ENCODE results near the gene CMTM3.

Gene CMTM3

DNA sequence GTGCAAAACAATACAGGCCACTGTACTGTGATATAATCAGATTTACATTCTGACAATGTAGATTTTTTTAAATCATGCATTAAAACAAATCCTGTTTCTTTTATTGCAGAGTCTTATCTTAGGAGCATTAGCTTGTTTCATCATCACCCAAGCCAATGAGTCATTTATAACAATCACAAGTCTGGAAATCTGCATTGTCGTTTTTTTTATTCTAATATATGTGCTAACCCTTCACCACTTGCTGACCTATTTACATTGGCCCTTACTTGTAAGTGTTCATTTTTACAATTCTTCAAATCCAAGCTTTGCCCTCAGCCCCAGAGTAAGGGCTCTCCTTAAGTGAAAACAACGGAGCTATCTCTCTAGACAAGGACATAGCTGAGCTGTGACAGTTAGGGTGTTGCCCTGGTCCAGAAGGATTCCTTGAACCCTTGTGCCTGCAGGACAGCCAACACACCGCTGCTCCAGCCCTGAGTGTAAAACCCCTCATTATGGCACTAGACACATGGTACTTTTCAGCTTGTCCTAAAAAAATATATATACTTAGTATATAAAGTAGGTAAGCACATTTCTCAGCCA is 34.6 kb upstream of the CMTM3 start:
- no peak for FAIRE-seq
- TF ChIP-seq POLR2AphosphoS5 (IDR thresholded peaks at IDR 0.05; ENCODE audit: low read depth, low read length) (no peak), TAF1 (IDR thresholded peaks at IDR 0.05; ENCODE audit: borderline replicate concordance, low read depth, low read length) (no peak), POLR2A (IDR thresholded peaks at IDR 0.05; ENCODE audit: low read depth, low read length) (no peak)
- no peak for DNase-seq (ENCODE audit: insufficient read length)

- no peak for FAIRE-seq
- TF ChIP-seq TAF1 (IDR thresholded peaks at IDR 0.05; ENCODE audit: borderline replicate concordance, low read depth, low read length) (no peak), POLR2A (IDR thresholded peaks at IDR 0.05; ENCODE audit: low read depth, low read length) (no peak), POLR2AphosphoS5 (IDR thresholded peaks at IDR 0.05; ENCODE audit: low read depth, low read length) (no peak)
- no peak for DNase-seq (ENCODE audit: insufficient read length)
Observed at GRCh38 chr16:66572356-66572755, 32.1 kb upstream of the CMTM3 start.

- no peak for TF ChIP-seq POLR2AphosphoS5 (IDR thresholded peaks at IDR 0.05; ENCODE audit: low read depth, low read length)
- no peak for TF ChIP-seq TAF1 (IDR thresholded peaks at IDR 0.05; ENCODE audit: borderline replicate concordance, low read depth, low read length)
- TF ChIP-seq POLR2A (IDR thresholded peaks at IDR 0.05; ENCODE audit: low read depth, low read length): no peak
- FAIRE-seq (no peak), DNase-seq (ENCODE audit: insufficient read length) (no peak)
Observed at GRCh38 chr16:66574081-66574480, 30.4 kb upstream of the CMTM3 start.

- TF ChIP-seq POLR2A (IDR thresholded peaks at IDR 0.05; ENCODE audit: low read depth, low read length) (no peak), POLR2AphosphoS5 (IDR thresholded peaks at IDR 0.05; ENCODE audit: low read depth, low read length) (no peak), TAF1 (IDR thresholded peaks at IDR 0.05; ENCODE audit: borderline replicate concordance, low read depth, low read length) (no peak)
- DNase-seq (ENCODE audit: insufficient read length) (no peak), FAIRE-seq (no peak)
Observed at GRCh38 chr16:66574531-66574930, 30.0 kb upstream of the CMTM3 start.

GRCh38 chr16:66575060-66575459 is 29.4 kb upstream of the CMTM3 start:
- FAIRE-seq (no peak), DNase-seq (ENCODE audit: insufficient read length) (no peak)
- TF ChIP-seq POLR2AphosphoS5 (IDR thresholded peaks at IDR 0.05; ENCODE audit: low read depth, low read length) (no peak), TAF1 (IDR thresholded peaks at IDR 0.05; ENCODE audit: borderline replicate concordance, low read depth, low read length) (no peak), POLR2A (IDR thresholded peaks at IDR 0.05; ENCODE audit: low read depth, low read length) (no peak)

- no peak for TF ChIP-seq TAF1 (IDR thresholded peaks at IDR 0.05; ENCODE audit: borderline replicate concordance, low read depth, low read length)
- TF ChIP-seq POLR2A (IDR thresholded peaks at IDR 0.05; ENCODE audit: low read depth, low read length): no peak
- no peak for TF ChIP-seq POLR2AphosphoS5 (IDR thresholded peaks at IDR 0.05; ENCODE audit: low read depth, low read length)
- no peak for FAIRE-seq
Observed at GRCh38 chr16:66576296-66576695, 28.2 kb upstream of the CMTM3 start.

DNA sequence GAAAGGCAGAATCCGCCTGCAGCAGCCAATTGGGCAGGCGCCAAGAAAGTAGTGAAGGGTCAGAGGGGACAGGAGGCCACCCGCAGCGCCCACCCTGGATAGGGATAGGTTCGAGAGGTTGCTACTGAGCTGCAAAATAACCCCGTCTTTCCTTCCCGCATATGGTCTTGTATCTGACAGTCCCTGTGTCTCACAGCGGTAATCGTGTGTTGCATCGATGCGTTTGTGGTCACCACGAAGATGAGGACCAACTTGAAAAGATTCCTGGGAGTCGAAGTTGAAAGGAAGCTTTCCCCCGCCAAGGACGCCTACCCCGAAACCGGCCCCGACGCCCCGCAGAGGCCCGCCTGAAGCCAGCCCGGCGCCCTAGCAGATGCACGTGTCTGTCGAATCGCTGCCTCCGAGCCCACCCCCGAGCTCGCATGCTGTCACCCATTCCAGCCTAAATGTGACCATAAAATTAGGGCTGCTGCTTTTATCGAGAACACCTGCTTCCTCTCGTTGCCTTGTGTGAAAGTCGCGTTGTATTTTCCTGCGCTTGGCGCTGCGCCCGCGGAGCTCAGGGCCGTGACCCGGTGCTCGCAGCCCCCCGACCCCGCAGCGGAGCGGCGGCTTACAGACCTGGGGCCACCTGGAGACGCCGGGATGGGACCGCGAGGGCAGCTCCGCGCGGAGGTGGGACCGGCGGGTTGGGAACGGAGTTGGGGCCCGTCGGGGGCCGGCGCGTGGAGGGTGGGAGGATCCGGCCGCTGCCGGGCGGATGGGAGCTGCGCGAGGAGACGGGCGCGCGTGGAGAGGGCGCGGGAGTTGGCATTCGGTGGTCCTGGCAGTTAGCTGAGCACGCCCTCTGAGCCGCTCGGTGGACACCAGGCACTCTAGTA is 25.6 kb upstream of the CMTM3 start, which contains the start of gene CMTM2:
Gene CMTM2, plus strand, starts transcription at position 813 of the 881 bp plus-strand sequence. CDS start 145 bp downstream, outside the sequence.
- DNase-seq (ENCODE audit: insufficient read length): no peak
- TF ChIP-seq POLR2AphosphoS5 (IDR thresholded peaks at IDR 0.05; ENCODE audit: low read depth, low read length) (no peak), TAF1 (IDR thresholded peaks at IDR 0.05; ENCODE audit: borderline replicate concordance, low read depth, low read length) (no peak), POLR2A (IDR thresholded peaks at IDR 0.05; ENCODE audit: low read depth, low read length) (no peak)
- FAIRE-seq: no peak

More at GRCh38 chr16:66576296-66576695, 28.2 kb upstream of the CMTM3 start:
- no peak for DNase-seq (ENCODE audit: insufficient read length)

DNA sequence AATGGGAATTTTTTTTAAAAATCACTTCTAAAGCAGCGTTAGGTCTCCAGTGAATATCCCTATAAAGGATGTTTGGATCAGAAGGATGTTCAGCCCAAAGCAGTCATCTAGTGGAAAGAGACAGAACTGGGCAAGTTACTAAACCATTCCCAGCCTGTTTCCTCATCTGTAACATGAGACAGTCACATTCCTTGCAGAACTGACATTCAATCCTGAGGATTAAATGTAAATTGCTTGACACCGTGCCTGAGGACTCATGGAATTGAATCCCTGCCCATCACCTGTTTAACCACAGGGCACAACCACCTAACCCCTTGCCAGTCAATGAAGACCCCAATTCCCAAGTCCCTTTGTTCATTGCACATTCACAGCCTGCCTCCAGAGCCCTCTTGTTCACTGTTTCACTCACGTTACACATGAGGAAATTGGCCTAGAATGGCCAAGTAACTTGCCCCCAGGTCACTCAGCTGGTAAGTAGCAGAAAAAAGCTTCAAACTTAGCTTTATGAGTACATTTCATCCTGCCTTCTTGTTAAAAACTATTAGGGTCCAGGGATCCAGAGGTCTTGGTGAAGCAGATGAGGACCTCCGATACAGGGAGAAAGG is 23.8 kb upstream of the CMTM3 start:
- TF ChIP-seq POLR2AphosphoS5 (IDR thresholded peaks at IDR 0.05; ENCODE audit: low read depth, low read length) (no peak), POLR2A (IDR thresholded peaks at IDR 0.05; ENCODE audit: low read depth, low read length) (no peak), TAF1 (IDR thresholded peaks at IDR 0.05; ENCODE audit: borderline replicate concordance, low read depth, low read length) (no peak)
- no peak for FAIRE-seq
- no peak for DNase-seq (ENCODE audit: insufficient read length)

GRCh38 chr16:66581246-66581952 is 23.1 kb upstream of the CMTM3 start:
- TF ChIP-seq POLR2A (IDR thresholded peaks at IDR 0.05; ENCODE audit: low read depth, low read length) (no peak), POLR2AphosphoS5 (IDR thresholded peaks at IDR 0.05; ENCODE audit: low read depth, low read length) (no peak), TAF1 (IDR thresholded peaks at IDR 0.05; ENCODE audit: borderline replicate concordance, low read depth, low read length) (no peak)
- FAIRE-seq (no peak), DNase-seq (ENCODE audit: insufficient read length) (no peak)

- DNase-seq (ENCODE audit: insufficient read length): no peak
- FAIRE-seq: no peak
- TF ChIP-seq POLR2AphosphoS5 (IDR thresholded peaks at IDR 0.05; ENCODE audit: low read depth, low read length): no peak
- no peak for TF ChIP-seq TAF1 (IDR thresholded peaks at IDR 0.05; ENCODE audit: borderline replicate concordance, low read depth, low read length)
- TF ChIP-seq POLR2A (IDR thresholded peaks at IDR 0.05; ENCODE audit: low read depth, low read length): no peak
Observed at GRCh38 chr16:66585481-66586239, 18.8 kb upstream of the CMTM3 start.
